A549 treated with dexamethasone at 1 μM for 4 hours (cell line): ENCODE data around the gene SLFN14. TPM values are rescaled to one million over a fixed set of nuclear protein-coding genes. Genes with fewer than 3 reads are reported as not detected.

Experiments used
- total RNA-seq: library from RNA; stranded (reverse); fragments of 200-300 nt; extraction: Qiagen RNA extraction; gene quantifications from 5 replicates; pipeline ENCODE4 v1.2.3, GENCODE V29; 2022

SLFN14 gene
- total RNA-seq = not detected in 5 replicates

DNA sequence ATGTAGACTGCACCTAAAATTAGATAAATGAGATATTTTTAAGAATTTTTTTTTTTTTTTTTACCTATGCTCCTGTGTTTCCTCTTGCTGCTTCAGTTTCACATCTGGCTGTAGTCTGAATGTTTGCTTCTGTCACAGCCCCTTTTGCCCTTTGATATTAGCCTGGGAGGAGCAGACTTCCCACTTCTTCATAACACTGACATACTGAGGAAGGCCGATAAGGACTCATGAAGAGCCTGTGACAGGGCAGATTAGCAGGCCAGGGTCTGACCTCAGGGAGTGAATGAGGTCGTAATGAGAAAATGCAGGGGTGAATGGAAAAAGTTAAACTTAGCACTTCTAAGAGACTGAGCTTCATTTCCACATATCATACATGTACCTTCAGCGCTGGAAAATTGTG, at the start of gene SLFN14:
SLFN14 (minus strand) TSS at position 117 of the 400 bp plus-strand sequence. CDS start 2,757 bp downstream, outside the sequence.

DNA sequence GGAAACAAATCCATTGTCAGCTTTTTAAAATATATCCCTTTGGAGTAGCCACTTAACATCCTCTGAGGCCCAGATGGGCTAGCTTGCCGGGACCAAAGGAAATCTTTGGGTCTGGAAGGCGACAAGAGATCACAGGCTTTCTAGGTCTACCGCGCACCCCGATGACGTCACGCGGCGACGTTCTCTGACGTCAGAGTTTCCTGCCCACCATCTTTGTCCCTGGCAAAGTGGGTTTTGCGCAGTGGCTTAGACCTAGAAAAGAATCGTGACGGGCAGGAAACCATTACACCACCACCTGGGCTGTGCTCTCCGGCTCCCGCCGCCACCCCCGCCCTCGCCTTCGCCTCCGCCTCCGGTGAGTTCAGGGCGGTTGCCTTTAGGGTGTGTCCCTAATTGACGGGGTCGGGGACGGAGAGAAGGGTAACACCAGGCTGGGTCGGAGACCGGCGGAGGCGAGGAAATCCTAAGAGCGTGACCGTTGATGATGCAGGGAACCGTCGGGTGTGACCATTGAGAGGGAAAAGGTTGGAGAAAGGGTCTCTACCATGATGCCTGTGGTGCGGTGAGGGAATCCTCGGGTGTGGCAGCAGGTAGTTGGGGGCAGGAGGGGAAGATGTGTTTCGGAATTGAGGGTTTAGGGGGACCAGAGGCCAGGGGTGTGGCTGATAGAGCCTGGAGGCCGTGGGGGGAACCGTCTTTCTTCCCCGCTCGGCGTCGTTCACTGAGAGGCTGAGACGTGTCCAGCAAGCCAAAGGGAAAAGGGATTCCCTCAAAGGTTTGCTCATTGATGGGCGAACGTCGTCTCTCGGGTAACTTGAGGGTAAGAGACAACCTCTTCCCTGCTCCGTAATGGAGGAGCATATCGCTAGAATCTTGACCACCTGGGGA, 26.7 kb upstream of the SLFN14 start, which contains the start of gene AP2B1:
AP2B1 (plus strand) TSS at position 249 of the 888 bp plus-strand sequence. CDS start 6,709 bp downstream, outside the sequence.

DNA sequence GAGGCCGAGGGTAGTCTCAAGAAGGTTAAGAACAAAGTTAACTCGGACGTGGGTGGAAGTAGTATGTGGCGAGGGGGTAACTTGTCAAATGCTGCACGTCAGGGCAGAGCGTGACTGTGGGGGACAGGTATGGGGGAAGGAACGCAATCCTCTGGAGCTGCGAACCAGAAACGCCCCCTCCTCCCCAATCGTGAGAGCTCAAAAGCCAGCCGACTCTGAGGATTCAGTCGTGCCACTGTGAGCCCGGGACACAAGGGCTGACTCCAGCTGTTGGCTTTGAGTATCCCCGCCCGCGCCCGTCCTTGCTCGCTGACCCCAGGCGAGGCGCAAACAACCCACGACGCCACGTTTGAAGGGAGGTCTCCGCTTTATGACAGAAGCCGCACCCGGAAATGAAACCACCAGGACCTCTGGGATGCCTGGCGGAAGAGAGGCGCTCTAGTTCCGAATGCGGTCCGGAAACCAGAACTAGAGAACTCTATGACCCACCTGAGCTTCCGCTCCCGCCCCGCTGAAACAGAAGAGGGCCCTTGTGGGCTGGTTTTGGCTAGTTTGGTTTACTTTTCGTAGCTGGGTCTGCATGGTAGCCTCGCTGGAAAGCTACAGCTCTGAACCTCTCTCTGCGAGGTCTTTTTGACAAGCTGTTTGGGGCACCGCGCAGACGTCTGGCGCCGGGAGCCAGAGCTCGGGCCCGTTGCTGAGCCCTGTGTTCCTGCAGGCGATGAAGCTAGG, 17.7 kb upstream of the SLFN14 start, which contains the start of gene PEX12:
PEX12 (minus strand) TSS at position 375 of the 732 bp plus-strand sequence. CDS start 550 bp downstream, outside the sequence.

GRCh38 chr17:35537601-35538141, 22.9 kb downstream of the SLFN14 start, which contains the start of gene SLFN12L:
Gene SLFN12L, minus strand, starts transcription at chr17:35537678. Its CDS starts 15,314 bp downstream, at chr17:35522364.

Other genes starting within 250 kb of the SLFN14 start
- 4.0 to 6.8 TPM (median 5.9 TPM) in 5 replicates for gene SLFN11, start 187.2 kb downstream of the SLFN14 start, total RNA-seq
- gene SLFN12, start 128.3 kb downstream of the SLFN14 start, total RNA-seq = 0.06 TPM in 1 of 5 replicates, not detected in the others
- gene SLFN13, start 112.1 kb downstream of the SLFN14 start, total RNA-seq = 2.5 to 4.3 TPM (median 3.7 TPM) in 5 replicates
- gene SLFN12L, start 23.1 kb downstream of the SLFN14 start, total RNA-seq = not detected in 5 replicates
- gene PEX12, start 17.8 kb upstream of the SLFN14 start, total RNA-seq = 7.8 to 9.9 TPM (median 8.7 TPM) in 5 replicates
- 128 to 168 TPM (median 154 TPM) in 5 replicates for gene AP2B1, start 26.5 kb upstream of the SLFN14 start, total RNA-seq
- gene RASL10B, start 170.8 kb upstream of the SLFN14 start, total RNA-seq = 0.15 to 0.37 TPM (median 0.20 TPM) in 5 replicates
- gene GAS2L2, start 192.4 kb upstream of the SLFN14 start, total RNA-seq = 0.11 to 0.14 TPM (median 0.12 TPM) in 4 of 5 replicates, not detected in the other
- gene C17orf50, start 200.1 kb upstream of the SLFN14 start, total RNA-seq = 0.17 to 0.40 TPM (median 0.33 TPM) in 5 replicates
- gene MMP28, start 234.8 kb upstream of the SLFN14 start, total RNA-seq = 4.9 to 8.8 TPM (median 7.5 TPM) in 5 replicates
- gene TAF15, start 248.7 kb upstream of the SLFN14 start, total RNA-seq = 206 to 236 TPM (median 230 TPM) in 5 replicates